HG03354 (cell line): ENCODE measurements around the gene FAM9C.
"Not testable (repeated sequence)": the region's sequence is repeated elsewhere in the genome, so short reads cannot be mapped to it uniquely, and the experiment has no call there.

Source experiments
- ATAC-seq: cut with Tn5 transposase; IDR thresholded peaks from one replicate; pipeline ENCODE4 v1.9.1; 2021; ENCODE audit warnings: mild to moderate bottlenecking; ENCODE audit not compliant: unreplicated experiment, poor library complexity, severe bottlenecking

The FAM9C gene

DNA sequence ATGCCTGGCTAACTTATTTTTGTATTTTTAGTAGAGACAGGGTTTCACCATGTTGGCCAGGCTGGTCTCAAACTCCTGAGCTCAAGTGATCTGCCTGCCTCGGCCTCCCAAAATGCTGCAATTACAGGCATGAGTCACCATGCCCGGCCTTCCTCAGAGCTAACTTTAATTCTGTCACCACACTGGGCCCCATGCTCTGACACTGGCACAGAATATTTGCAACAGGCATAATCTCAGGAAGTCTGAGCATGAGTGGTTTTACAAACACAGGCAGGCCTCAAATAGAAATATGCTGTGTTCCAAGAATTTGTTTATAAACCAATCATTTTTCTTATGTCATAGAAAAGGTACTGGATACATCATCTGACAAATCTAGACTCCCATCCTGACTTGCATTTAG lies 32.7 kb upstream of the FAM9C start:
- no peak for ATAC-seq

DNA sequence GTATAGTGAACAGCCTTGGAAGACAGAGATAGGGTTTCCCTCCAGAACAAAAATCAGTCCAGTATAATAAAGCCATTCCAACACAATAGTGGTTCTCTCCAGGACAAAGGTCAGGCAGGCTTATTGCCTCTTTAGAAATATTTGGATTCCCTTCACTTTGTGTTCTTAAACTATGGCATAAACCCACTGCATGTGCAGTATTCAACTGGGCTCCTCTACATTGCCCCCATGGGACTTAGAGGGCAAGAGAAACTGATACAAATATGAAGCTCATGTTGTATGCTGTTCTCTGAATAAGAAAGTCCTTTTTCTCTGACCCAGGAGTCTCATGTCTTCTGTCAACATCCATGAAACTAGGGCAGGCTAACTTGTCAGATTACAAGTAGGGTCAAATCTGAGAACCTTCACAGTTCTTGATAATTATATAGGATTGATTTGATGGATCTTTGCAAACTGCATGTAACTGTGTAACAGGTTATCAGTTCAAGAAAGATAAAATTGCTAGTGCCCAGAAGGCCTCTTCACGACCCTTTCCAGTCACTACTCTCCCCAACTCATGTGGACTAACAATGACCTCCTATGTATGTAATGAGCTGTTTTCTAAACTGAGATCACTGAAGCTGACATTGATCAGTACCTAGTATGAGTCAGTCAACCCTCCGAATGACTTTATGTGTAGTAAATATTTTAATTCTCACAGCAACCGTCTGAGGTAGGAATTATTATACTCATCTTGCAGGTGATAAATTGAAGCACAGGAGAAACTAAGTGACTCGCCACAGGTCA lies 31.9 kb upstream of the FAM9C start:
- peak; percentile 61 for ATAC-seq

DNA sequence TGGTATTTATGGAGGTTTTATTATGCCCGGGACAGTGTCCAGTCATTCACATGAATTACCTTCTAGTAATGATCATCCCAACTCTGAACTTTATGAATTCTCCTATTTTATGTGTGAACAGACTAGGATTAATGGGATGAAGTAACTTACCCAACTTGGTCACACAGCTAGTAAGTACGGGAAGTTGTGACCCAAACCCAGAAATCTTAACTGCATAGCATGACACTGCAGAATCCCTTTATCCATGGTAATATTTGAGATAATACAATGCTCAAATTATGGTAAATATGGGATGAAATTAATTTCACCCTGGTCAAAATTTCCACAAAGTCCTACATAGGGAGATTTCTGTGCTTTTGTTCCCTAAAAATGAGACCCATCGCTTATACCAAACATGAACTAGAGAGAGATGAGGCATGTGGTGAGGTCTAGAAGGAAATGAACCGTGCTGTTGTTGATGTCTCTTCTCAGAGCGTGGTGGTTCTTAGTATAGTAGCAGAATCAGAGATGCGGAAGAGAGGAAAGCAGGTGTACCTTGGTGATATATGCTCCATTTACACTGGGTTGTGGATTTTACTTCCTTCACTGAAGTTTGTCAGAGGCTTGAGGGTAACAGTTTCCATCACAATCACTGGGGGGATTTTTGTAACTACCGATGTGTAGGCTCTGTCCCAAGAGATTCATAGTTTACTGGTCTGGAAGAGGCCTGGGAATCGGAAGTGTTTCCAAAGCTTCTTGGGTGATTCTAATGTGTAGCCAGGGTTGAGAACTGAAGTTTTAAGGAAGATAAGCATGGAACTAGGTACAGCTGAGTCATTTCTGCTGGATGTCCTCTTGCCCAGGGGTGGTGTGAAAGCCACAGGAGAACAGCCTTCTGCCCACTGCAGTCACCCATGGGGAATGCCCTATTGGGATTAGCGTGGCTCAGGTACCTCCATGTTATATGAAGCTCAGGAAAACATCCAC lies 30.2 kb upstream of the FAM9C start:
- peak; percentile 90 for ATAC-seq

DNA sequence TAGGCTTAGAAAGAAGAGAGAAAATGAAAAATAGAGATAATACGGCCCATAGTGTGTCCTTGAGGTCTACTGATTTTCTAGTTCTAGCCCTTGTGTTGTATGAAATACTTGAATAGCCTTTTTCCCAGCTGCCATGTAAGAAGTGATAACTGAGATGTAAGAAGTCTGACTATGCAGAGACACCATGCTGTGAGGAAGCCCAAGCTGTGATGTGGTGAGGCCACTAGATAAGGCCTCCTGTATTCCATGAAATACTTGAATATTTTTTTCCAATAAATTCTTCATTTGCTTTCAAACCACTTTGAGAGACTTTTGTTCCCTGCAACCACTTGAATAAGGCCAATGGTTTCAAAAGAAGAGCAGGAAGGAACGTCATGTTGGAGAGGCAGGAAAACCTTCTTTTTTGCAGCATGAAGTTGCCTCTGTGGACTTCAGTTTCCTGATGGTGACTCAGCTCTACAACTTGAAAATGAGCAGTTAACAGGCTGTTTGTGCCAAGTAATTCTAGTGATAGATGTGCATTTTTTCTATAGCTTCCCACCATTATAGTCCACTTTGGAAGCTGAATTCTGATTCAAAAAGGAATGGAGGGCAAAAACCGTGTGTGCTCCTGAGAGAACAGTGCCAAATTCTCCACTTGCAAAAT lies 25.5 kb upstream of the FAM9C start:
- ATAC-seq = no peak

DNA sequence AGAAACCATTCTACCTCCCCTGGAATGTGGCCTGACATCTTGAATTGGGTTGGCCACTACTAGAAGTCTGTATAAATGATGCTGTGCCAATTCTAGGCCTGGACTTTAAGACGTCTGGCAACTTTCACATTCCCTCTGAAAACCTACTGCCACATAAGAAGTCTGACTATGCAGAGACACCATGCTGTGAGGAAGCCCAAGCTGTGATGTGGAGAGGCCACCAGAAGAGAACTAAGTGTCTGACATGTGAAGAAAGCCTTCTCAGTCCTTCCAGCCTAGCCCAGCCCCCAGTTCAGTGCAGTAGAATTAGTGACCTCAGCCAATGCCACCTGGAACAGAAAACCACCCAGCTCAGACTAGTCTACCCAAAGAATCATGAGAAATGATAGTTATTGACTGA lies 24.2 kb upstream of the FAM9C start:
- ATAC-seq = no peak

DNA sequence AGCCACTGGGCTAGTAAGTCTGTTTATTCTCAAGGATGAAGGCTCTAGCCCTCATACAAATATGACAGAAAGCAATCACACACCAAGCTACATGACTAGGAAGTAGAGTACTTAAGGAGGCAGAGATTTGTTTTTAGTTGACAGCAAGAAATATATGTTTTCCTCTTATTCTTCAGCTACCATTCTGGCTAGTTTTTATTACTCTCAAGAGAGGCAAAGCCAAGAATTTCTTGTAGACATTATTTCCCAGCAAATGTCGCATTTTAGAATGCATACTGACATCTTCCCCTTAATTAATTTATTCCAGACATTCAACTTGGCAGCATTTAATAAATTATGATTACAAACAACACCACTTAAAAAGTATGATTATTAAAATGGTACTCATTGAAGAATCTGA lies 23.4 kb upstream of the FAM9C start:
- no peak for ATAC-seq

DNA sequence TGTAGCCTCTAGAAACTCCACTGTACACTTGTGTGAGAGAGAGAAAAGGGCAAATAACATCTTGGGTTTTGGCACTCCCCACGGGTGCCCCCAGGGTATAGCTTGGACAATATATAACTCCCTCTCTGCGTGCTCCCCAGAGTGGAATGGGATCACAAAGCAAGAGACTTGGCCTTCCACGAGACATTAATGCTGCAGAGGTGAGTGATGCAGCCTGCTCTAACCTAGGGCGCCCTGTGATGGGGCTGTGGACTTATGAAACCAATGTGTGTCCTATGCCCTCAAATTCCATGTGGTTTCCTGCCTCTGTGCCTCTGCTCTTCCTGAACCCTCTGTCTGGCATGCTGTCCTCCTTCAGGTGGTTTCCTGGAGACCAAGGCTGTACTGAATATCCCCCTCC lies 22.0 kb upstream of the FAM9C start:
- no peak for ATAC-seq

DNA sequence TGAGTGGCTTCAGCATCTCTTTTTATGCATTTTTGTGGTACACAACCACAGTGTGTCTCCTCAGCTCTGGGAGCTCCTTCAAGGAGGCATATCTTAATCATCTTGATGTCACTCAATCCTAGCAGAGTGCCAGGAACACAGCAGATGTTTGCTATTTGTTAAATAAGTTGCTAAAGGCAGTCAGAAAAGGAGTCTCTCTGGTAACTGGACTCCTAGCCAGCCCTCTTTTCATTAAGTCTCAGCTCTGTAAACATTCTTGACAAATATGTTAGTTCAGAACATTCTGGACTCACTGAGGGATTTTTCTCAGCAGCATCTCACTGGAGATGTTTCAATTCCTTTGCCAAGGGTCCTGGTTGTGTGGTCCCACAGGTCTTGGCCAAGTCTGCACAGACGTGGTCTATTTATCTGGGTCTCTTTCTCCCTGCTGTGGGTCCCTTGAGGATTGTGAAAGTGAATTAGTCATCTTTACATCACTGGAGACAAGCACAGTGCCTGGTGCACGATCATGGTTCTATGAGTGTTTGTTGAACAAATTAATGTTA lies 20.3 kb upstream of the FAM9C start:
- ATAC-seq = no peak

DNA sequence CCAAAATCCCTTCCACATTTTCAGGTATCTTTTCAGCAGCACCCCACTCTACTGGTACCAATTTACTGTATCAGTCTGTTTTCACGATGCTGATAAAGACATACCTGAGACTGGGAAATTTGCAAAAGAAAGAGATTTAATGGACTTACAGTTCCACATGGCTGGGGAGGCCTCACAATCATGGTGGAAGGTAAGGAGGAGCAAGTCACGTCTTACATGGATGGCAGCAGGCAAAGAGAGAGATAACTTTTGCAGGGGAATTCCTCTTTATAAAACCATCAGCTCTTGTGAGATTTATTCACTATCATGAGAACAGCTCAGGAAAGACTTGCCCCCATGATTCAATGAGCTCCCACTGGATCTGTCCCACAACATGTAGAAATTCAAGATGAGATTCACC lies 18.7 kb upstream of the FAM9C start:
- not testable (repeated sequence) for ATAC-seq

DNA sequence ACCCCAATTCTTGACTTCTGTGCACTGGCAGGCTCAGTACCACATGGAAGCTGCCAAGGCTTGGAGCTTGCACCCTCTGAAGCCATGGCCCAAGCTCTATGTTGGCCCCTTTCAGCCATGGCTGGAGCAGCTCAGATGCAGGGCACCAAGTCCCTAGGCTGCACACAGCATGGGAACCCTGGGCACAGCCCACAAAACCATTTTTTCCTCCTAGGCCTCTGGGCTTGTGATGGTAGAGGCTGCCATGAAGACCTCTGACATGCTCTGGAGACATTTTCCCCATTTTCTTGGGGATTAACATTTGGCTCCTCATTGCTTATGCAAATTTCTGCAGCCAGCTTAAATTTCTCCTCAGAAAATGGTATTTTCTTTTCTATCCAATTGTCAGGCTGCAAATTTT lies 17.9 kb upstream of the FAM9C start:
- ATAC-seq = not testable (repeated sequence)

DNA sequence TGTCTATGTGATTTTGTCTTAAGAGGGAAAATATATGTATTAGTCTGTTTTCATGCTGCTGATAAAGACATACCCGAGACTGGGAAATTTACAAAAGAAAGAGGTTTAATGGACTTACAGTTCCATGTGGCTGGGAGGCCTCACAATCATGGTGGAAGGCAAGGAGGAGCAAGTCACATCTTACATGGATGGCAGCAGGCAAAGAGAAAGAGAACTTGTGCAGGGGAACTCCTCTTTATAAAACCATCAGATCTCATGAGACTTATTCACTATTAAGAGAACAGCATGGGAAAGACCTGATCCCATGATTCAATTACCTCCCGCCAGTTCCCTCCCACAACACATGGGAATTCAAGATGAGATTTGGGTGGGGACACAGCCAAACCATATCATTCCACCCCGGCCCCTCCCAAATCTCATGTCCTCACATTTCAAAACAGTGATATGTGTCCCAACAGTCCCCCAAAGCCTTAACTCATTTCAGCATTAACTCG lies 16.8 kb upstream of the FAM9C start:
- not testable (repeated sequence) for ATAC-seq

DNA sequence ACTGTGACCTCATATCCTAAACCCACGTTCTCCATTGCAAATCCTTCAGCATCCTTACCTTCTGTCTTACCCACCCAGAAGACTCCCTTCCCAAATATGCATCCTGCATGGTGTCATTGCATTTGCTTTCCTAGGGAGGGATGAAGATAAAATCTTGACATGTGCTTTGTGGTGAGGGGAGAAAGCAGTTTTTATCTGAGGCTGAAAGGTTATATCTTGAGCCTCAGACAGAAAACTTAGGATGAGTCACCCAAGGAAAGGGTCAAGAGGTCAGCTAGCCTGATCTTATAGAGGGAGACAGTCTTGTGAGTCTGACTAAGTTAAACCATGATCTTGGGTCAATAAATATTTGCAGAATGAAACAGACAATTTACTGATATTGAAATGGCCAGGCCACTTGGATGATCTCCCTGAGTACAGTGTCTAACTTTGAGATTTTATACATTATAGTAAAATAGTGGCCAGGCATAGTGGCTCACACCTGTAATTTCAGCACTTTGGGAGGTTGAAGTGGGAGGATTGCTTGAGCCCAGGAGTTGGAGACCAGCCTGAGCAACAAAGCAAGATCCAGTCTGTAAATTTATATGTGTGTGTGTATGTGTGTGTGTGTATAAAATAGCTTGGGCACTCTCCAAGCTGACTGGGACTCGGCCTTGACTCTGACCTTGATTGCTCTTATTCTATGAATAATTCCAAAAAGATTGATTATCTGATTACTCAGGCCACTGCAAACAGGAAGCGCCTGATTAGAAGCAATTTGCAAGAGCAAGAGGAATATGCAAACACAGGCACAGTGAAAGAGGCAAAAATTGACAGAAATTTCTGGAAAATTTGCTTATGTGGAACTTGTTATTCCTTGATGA lies 15.4 kb upstream of the FAM9C start:
- no peak for ATAC-seq

DNA sequence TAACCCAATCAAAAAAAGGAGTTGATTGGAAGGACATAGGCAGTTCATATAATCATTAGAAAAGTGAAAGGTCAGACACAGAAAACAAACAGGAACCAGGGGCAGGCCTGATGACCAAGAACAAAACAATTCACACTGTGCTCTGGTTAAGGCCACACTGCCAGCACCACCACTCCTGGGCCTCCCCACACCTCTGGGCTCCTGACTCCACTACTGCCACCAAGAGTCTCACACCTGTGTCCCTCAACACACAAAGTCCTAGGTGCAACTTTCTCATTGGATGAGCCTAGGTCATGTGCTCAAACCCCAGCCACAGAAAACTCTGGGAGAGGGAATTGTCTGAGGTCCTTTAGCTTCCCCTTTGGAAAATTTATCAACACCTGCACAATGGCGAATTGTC lies 11.1 kb upstream of the FAM9C start:
- peak; percentile 43 for ATAC-seq

DNA sequence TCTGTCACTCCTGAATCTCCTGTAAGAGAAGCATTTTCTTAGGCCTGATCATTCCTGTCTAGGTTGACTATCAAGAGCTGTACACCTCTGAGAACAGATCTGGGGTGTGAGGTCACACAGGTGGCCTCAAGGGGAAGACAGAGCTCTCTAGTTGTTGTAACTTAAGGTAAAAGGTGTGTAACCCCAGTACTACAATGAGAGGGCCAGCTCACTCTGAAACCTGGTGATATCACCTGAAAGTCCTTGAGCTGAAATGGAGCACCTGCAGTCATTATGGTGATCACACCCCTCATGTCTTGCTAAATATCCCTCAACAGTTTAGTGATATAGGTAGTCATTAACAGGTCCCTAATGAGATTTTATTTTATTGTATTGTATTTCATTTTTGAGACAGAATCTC lies 8.8 kb upstream of the FAM9C start:
- ATAC-seq = no peak

DNA sequence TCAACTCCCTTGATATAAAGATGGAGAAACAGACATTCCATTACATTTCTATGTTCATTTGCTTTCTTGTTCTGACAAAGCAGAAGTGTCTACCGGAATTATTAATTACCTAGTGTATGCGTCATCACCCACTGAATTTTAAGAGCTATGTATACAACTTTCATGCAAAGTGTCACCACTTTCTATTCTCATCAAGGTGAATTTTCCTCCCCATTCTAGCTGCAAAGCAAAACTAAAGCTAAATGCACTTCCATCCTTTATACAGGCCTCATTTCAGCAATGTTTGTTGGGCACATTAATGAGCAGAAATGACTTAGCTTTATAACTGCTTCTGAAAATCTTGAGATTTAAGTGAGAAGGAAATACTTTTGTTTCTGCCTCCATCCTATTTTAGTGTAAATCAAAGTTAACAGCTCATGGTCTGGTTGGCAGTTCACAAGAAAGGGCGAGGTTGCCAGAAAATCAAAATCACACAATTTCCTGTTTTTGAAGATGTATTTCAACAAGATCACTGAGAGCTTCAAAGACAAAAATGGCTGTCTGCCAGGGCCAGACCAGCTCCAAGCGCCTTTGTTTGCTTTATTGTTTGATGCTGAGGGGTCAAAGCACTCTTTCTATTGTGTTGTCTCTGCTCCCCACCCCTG lies 7.2 kb upstream of the FAM9C start:
- peak; percentile 88 for ATAC-seq

DNA sequence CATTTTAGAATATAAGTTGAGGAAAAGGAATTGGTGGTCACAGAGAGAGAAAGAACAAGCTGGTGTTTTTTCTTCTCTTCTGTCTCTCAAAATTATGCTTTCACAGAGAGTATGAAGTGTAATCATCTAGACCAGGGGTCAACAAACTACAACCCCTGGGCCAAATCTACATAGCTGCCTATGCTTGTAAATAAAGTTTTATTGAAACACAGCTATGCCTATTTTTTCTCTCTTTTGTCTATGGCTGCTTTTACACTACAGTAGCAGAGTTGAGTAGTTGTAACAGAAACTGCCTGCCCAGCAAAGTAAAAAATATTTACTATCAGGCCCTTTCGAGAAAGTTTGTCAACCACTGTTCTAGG lies 6.7 kb upstream of the FAM9C start:
- no peak for ATAC-seq

DNA sequence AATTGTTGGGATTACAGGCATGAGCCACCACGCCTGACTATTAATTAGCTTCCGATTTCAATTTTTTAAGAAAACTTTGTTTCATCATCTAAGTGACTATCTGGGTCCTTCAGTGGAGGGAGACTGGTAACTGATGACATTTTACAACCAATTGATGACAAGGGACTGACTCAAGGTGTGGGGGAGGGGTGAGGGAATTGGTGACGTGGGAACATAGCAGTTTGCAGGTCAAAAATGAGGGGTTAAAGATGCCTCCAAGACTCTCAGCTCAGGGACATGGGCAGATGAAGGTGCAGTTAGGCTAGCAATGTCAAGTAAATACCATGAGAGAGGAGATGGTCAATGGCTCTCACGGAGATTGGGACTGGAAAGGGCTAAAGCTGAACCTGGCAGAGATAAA lies 5.7 kb upstream of the FAM9C start:
- no peak for ATAC-seq

DNA sequence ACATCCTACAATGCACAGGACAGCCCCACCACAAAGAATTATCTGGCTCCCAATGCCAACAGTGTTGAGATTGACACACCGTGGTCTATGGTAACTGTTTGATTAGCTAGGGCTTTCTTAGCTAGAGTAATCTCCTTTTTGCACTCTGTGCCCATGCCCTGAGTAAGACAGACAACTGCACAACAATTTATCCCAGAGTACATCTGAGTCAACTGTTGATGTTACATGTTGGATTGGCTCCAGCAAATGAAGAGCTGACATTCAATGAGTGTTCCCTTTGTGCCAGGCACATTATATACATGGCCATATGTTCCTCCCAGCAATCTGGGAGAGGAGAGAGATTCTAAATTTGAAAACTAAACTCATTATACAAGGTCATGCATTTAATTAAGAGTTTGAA lies 3.9 kb upstream of the FAM9C start:
- no peak for ATAC-seq

DNA sequence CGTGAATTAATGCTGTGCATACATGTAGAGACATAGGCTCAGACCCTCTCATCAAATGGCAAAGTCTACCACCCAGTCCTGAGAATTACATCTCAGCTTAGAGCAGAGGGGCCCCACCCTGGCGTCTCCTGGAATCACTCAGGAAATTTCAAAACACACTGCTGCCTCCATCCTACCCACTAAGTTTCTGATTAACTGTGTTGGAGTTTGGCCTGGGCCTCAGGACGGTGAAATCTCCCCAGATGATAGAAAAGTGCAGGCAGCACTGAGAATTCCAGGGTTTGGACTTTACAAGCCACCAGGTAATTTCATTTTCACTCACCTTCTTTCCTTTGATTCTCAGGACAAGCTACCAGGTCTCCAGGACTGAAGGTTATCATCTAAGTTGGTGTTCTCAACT lies 3.3 kb upstream of the FAM9C start:
- no peak for ATAC-seq
